AG09319 (cell line): ENCODE results near the gene URI1.

ENCODE experiments used
- DNase-seq: peaks from one replicate; pipeline ENCODE4 v3.0.0-alpha.2; 2010; ENCODE audit warnings: low read depth; ENCODE audit errors: extremely low read depth
- CTCF ChIP-seq: IDR thresholded peaks from 2 replicates; pipeline ENCODE4 v1.5.1; 2011; ENCODE audit warnings: low read depth, mild to moderate bottlenecking, inconsistent platforms, low read length, moderate library complexity

The URI1 gene

GRCh38 chr19:29952177-29952576 lies 10.1 kb downstream of the URI1 start:
- no peak for TF ChIP-seq CTCF

GRCh38 chr19:29952646-29953045 lies 10.6 kb downstream of the URI1 start:
- no peak for TF ChIP-seq CTCF
- no peak for DNase-seq

More at GRCh38 chr19:29952177-29952576, 10.1 kb downstream of the URI1 start:
- no peak for DNase-seq

DNA sequence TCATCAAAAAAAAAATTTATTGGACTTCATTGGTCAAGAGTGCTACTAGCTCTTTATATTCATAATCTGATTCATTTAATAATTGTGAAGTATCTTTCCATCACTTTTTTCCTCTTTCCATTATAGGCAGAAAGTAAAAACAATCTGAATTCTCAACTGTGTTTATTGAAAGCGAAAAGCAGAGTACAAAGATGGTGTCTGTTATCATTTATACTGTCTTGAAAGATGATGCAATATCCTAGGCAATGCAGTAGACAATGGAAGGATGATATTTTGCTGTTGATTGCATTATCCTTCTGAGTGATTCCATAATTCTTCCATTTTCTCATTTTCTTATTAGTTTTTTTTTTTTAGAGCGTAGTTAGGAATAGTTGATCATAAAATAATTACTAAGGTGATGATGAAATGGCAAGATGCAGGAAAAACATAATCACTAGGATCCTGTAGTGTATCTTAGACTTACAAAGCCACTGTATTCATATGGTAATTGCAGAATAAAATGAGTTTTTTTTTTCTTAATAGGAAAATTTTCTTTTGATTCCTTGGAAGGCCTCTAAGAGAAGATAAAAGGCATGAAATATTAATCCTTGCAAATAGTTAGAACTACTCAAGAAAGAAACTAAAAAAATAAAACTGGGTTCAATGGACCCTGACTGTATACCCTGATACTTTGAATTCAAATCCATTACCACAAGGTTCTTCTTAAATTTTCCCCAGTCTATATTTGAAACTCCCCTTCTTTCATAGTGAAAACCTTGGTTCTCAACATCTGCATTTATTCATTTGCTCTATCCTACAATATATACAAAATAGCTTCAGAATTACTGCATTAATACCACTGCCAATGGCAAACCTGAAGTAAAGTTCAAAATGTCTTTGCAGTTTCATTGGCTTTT lies 11.6 kb downstream of the URI1 start:
- no peak for DNase-seq

DNA sequence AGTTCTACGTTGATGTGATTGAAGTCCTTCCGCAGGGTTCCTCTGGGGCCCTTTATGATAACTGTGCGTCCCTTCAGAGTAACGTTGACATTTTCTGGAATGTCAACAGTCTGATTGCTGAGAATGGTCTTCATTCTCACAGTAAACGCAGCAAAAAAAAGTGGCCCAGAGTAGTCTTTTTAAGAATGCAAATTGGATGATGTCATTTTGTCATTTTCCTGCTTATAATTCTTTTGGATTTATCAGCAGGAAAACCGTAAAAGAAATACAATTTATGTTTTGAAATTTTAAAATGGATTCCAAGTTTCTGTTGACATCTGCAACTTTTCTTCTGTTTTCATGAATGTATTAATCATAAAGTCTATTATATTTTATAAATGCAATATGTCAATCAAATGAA lies 14.8 kb downstream of the URI1 start:
- no peak for TF ChIP-seq CTCF
- DNase-seq = no peak

More for the DNA sequence above, 11.6 kb downstream of the URI1 start:
- no peak for TF ChIP-seq CTCF

GRCh38 chr19:29961311-29961710 lies 19.3 kb downstream of the URI1 start:
- DNase-seq = no peak
- TF ChIP-seq CTCF = no peak

GRCh38 chr19:29962793-29963192 lies 20.8 kb downstream of the URI1 start:
- no peak for TF ChIP-seq CTCF
- DNase-seq = no peak

DNA sequence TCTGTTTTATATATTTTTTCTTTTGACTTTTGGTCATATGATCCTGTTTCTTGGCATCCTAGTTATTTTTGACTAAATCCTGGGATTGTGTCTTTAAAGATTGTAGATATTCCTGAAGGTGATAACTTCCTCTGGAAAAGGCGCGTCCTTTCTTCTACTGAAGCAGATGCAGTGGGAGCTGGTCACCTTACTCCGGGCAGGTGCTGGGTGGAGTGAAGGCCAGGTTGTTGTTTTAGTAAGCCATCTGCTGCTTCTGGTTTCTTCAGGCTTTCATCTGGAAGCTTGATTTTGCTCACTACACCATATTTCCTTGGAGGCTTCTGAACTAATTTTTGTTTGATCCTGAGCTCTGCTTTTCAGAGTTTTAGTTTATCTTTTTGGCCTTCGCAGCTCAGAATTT lies 21.5 kb downstream of the URI1 start:
- no peak for DNase-seq
- no peak for TF ChIP-seq CTCF
